Loucy (cell line): ENCODE measurements around the gene MFAP3.
"Not testable (repeated sequence)": the region's sequence is repeated elsewhere in the genome, so short reads cannot be mapped to it uniquely, and the experiment has no call there.

Experiments
- H2AFZ ChIP-seq: fragments of 200-600 bp; sonication (generic); 2 replicates; pipeline ENCODE4 v1.6.0; 2016; ENCODE audit warnings: antibody characterized with exemption, mild to moderate bottlenecking, low read length, moderate library complexity
- H3F3A ChIP-seq: fragments of 200-600 bp; 2 replicates; pipeline ENCODE4 v1.6.0; 2016; ENCODE audit warnings: antibody characterized with exemption, low read depth, mild to moderate bottlenecking
- H3K27me3 ChIP-seq: fragments of 200-600 bp; sonication (generic); 2 replicates; pipeline ENCODE4 v1.6.1; 2014; ENCODE audit warnings: low read length, mild to moderate bottlenecking; ENCODE audit not compliant: insufficient read depth, poor library complexity, severe bottlenecking
- H3K36me3 ChIP-seq: fragments of 200-600 bp; sonication (generic); 2 replicates; pipeline ENCODE4 v1.6.1; 2016; ENCODE audit warnings: low read length; ENCODE audit not compliant: insufficient read depth
- H3K4me1 ChIP-seq: fragments of 200-600 bp; sonication (generic); 2 replicates; pipeline ENCODE4 v1.5.1; 2014; ENCODE audit warnings: low read length, mild to moderate bottlenecking; ENCODE audit not compliant: insufficient read depth, poor library complexity, severe bottlenecking
- H3K4me2 ChIP-seq: fragments of 200-600 bp; sonication (generic); 2 replicates; pipeline ENCODE4 v1.6.0; 2014; ENCODE audit warnings: antibody characterized with exemption, low read length, low read depth, mild to moderate bottlenecking; ENCODE audit not compliant: poor library complexity, severe bottlenecking
- H3K4me3 ChIP-seq: fragments of 200-600 bp; sonication (generic); 2 replicates; pipeline ENCODE4 v1.5.1; 2014; ENCODE audit warnings: low read length, mild to moderate bottlenecking, mixed read lengths; ENCODE audit not compliant: poor library complexity, severe bottlenecking
- H3K79me2 ChIP-seq: fragments of 200-600 bp; sonication (generic); 2 replicates; pipeline ENCODE4 v1.6.1; 2014; ENCODE audit warnings: low read length; ENCODE audit not compliant: insufficient read depth
- H3K9ac ChIP-seq: fragments of 200-600 bp; sonication (generic); 2 replicates; pipeline ENCODE4 v1.6.0; 2014; ENCODE audit warnings: mild to moderate bottlenecking, low read depth, low read length, moderate library complexity; ENCODE audit not compliant: poor library complexity, severe bottlenecking
- H3K9me2 ChIP-seq: fragments of 200-600 bp; sonication (generic); replicated peaks from 2 replicates; pipeline ENCODE4 v1.6.1; 2016; ENCODE audit warnings: low read depth, low read length, mixed read lengths
- H3K9me3 ChIP-seq: fragments of 200-600 bp; sonication (generic); 2 replicates; pipeline ENCODE4 v1.6.1; 2014; ENCODE audit warnings: mild to moderate bottlenecking, antibody characterized with exemption, low read length, low read depth; ENCODE audit not compliant: insufficient read depth
- H4K20me1 ChIP-seq: fragments of 200-600 bp; sonication (generic); 2 replicates; pipeline ENCODE4 v1.6.0; 2014; ENCODE audit warnings: antibody characterized with exemption, low read length, mild to moderate bottlenecking; ENCODE audit not compliant: insufficient read depth, poor library complexity, severe bottlenecking
- EZH2phosphoT487 ChIP-seq: fragments of 200-600 bp; IDR thresholded peaks from 2 replicates; pipeline ENCODE4 v1.6.1; 2018; ENCODE audit warnings: antibody characterized with exemption, mild to moderate bottlenecking, moderate library complexity, borderline replicate concordance
- TF ChIP-seq, protein P1 (sequence below): fragments of 200-600 bp; sonication (generic); conservative IDR thresholded peaks from 2 replicates; pipeline ENCODE4 v1.5.1; 2014; ENCODE audit warnings: mild to moderate bottlenecking, antibody characterized with exemption, low read length

Gene MFAP3

GRCh38 chr5:154060606-154061005, 21.8 kb downstream of the MFAP3 start:
- Histone ChIP-seq H3K9me3 (no peaks in the 10 kb centered on the region), H3K27me3 (no peaks in the 10 kb centered on the region), H3K9me2 (no peaks in the 10 kb centered on the region), H3K4me3 (no peak overlapping the region), H3K4me1 (peaks cover 22% of the 10 kb centered on the region), H3F3A (no peaks in the 10 kb centered on the region), H4K20me1 (no peaks in the 10 kb centered on the region), H3K79me2 (no peaks in the 10 kb centered on the region), H2AFZ (no peak overlapping the region), H3K4me2 (no peak overlapping the region), H3K36me3 (no peaks in the 10 kb centered on the region), H3K9ac (no peak overlapping the region)
- TF ChIP-seq EZH2phosphoT487, result no peak
- TF ChIP-seq, protein P1, sequence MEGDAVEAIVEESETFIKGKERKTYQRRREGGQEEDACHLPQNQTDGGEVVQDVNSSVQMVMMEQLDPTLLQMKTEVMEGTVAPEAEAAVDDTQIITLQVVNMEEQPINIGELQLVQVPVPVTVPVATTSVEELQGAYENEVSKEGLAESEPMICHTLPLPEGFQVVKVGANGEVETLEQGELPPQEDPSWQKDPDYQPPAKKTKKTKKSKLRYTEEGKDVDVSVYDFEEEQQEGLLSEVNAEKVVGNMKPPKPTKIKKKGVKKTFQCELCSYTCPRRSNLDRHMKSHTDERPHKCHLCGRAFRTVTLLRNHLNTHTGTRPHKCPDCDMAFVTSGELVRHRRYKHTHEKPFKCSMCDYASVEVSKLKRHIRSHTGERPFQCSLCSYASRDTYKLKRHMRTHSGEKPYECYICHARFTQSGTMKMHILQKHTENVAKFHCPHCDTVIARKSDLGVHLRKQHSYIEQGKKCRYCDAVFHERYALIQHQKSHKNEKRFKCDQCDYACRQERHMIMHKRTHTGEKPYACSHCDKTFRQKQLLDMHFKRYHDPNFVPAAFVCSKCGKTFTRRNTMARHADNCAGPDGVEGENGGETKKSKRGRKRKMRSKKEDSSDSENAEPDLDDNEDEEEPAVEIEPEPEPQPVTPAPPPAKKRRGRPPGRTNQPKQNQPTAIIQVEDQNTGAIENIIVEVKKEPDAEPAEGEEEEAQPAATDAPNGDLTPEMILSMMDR, result no peak

GRCh38 chr5:154063372-154063771, 24.6 kb downstream of the MFAP3 start:
- no peaks in the 10 kb centered on the region for H3K27me3 ChIP-seq
- H3K9me2 ChIP-seq, result no peaks in the 10 kb centered on the region
- H3K4me3 ChIP-seq, result no peak overlapping the region
- H3K79me2 ChIP-seq, result no peaks in the 10 kb centered on the region
- H3K4me2 ChIP-seq, result no peak overlapping the region
- H3F3A ChIP-seq, result no peaks in the 10 kb centered on the region
- H3K9ac ChIP-seq, result no peak overlapping the region
- H3K4me1 ChIP-seq, result peaks cover 15% of the 10 kb centered on the region
- H3K9me3 ChIP-seq, result no peaks in the 10 kb centered on the region
- TF ChIP-seq EZH2phosphoT487, result no peak
- TF ChIP-seq, protein P1, result no peak
- no peaks in the 10 kb centered on the region for H4K20me1 ChIP-seq
- H2AFZ ChIP-seq, result no peak overlapping the region
- no peaks in the 10 kb centered on the region for H3K36me3 ChIP-seq

GRCh38 chr5:154065971-154066370, 27.2 kb downstream of the MFAP3 start:
- no peak overlapping the region for H3K4me3 ChIP-seq
- no peaks in the 10 kb centered on the region for H4K20me1 ChIP-seq
- H3K4me1 ChIP-seq, result no peaks in the 10 kb centered on the region
- no peaks in the 10 kb centered on the region for H3K36me3 ChIP-seq
- no peak overlapping the region for H2AFZ ChIP-seq
- H3K9me2 ChIP-seq, result no peaks in the 10 kb centered on the region
- H3K79me2 ChIP-seq, result no peaks in the 10 kb centered on the region
- H3K27me3 ChIP-seq, result no peaks in the 10 kb centered on the region
- no peaks in the 10 kb centered on the region for H3K9me3 ChIP-seq
- TF ChIP-seq, protein P1, result no peak
- H3F3A ChIP-seq, result no peaks in the 10 kb centered on the region
- H3K9ac ChIP-seq, result no peak overlapping the region
- H3K4me2 ChIP-seq, result no peak overlapping the region

GRCh38 chr5:154069854-154070253, 31.1 kb downstream of the MFAP3 start:
- H2AFZ ChIP-seq, H4K20me1 ChIP-seq, H3K27me3 ChIP-seq, H3K36me3 ChIP-seq, H3F3A ChIP-seq, H3K9ac ChIP-seq, H3K4me1 ChIP-seq, H3K9me3 ChIP-seq, H3K9me2 ChIP-seq, H3K4me3 ChIP-seq, H3K79me2 ChIP-seq, H3K4me2 ChIP-seq: not testable (repeated sequence)
